Activated naive CD4-positive, alpha-beta T cell treated with anti-CD3 and anti-CD28 coated beads, Interleukin-2, amount 10 ng/mL, durations not matched to agents 7 days and 5 days (primary cell): ENCODE results near the gene KCNK1.

ENCODE experiments used
- CTCF ChIA-PET: fragments of 350-600 bp; sonication (Branson Sonifier 250); formaldehyde crosslinking; loops from one replicate; lab custom pipeline; 2021; ENCODE audit warnings: antibody characterized with exemption; lab: Charles Lee
- DNase-seq: peaks from one replicate; pipeline ENCODE4 v3.0.0-alpha.2; 2020
- H3K27ac Mint-ChIP-seq: one replicate; pipeline ENCODE4 v1.8.0; 2021; ENCODE audit warnings: mild to moderate bottlenecking, moderate library complexity, mixed read lengths
- H3K27me3 Mint-ChIP-seq: one replicate; pipeline ENCODE4 v1.8.0; 2021; ENCODE audit warnings: mild to moderate bottlenecking, mixed read lengths
- H3K36me3 Mint-ChIP-seq: one replicate; pipeline ENCODE4 v1.8.0; 2021; ENCODE audit warnings: mixed read lengths
- H3K4me1 Mint-ChIP-seq: one replicate; pipeline ENCODE4 v1.8.0; 2021; ENCODE audit warnings: mixed read lengths
- H3K4me3 Mint-ChIP-seq: one replicate; pipeline ENCODE4 v1.8.0; 2021; ENCODE audit warnings: mild to moderate bottlenecking, moderate library complexity, mixed read lengths
- H3K9me3 Mint-ChIP-seq: one replicate; pipeline ENCODE4 v1.8.0; 2021; ENCODE audit warnings: mixed read lengths

KCNK1 gene

DNA sequence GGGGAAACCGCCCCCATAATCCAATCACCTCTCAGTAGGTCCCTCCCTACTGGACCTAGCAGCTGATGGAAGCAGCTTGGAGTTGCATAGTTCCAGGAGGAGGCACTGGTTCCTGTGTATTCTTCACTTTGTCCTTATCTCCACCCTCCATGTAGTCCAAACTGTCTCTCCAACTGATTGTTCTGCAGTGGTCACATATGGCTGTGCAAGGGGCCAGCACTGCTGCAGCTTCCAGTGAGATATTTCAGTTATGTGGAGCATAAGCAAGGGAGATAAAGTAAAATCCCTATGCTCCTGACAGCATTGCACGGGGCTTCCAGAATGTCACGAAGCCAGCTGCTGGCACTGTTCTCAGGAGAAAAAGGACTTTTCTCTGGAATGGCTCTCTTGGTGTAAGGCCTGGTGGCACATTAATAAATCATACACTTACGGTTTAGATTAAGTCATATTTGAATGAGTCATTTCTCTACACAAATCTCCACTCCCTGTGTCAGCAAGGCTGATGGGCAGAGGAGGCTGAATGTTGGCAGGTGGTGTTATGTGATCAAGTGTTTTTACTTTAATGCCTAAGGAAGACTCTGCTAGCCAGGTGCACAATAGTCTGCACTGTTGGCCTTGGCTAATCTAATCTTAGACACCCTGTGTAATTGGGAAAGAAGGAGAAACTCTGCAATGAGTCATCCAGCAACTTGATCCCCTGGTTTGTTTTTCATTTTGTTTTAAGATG, 93.4 kb downstream of the KCNK1 start:
- Mint-ChIP-seq H3K4me3 (no peak overlapping the region), H3K9me3 (no peaks in the 10 kb centered on the region), H3K36me3 (no peaks in the 10 kb centered on the region), H3K4me1 (no peaks in the 10 kb centered on the region), H3K27ac (no peak overlapping the region), H3K27me3 (peaks cover 5% of the 10 kb centered on the region)
- DNase-seq, result no peak
- CTCF ChIA-PET, result no interaction called here

DNA sequence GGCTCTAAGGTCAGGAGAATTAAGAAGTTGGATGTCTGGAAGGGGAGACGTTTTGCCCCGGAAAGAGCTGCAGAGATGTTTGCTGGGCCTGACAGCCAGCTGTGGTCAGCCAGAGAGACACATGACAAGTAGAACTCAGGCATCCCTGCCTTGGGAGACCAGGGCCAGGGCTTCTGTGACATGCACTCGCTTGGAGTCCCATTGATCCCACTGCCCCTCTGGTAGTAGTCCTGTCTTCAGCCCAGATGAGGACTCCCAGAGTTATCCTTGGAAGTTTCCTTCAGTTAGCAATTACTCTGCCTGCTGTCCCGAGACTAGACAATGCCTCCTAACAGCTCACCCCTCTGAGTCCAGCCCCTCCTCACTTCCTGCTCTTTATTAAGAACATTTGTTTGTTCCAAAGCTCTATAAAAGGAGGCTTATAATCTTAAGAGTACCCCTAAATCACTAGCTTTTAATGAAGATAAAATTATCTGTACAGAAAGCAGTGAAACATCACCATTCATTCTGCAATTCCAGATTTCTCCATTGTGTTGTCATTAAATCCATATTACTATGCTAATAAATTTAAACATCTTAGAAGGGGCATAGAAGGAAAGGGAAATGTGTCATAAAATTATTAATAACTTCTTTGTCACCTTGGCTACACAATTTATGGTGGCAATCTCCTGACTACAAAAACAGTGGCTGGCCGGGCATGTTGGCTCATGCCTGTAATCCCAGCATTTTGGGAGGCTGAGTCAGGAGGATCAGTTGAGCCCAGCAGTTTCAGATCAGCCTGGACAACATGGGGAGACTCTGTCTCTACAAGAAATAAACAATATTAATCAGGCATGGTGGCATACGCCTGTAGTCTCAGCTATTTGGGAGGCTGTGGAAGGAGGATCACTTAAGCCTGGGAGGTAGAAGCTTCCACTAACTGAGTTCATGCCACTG, 94.2 kb downstream of the KCNK1 start:
- Mint-ChIP-seq H3K9me3 (no peaks in the 10 kb centered on the region), H3K27me3 (peaks cover 5% of the 10 kb centered on the region), H3K4me3 (no peak overlapping the region), H3K4me1 (no peaks in the 10 kb centered on the region), H3K36me3 (no peaks in the 10 kb centered on the region), H3K27ac (no peak overlapping the region)
- CTCF ChIA-PET, result no interaction called here
- no peak for DNase-seq

- H3K36me3 Mint-ChIP-seq, result no peaks in the 10 kb centered on the region
- no peak overlapping the region for H3K27ac Mint-ChIP-seq
- no peak overlapping the region for H3K4me3 Mint-ChIP-seq
- DNase-seq, result no peak
- peaks cover 5% of the 10 kb centered on the region for H3K27me3 Mint-ChIP-seq
- CTCF ChIA-PET, result no interaction called here
- no peaks in the 10 kb centered on the region for H3K4me1 Mint-ChIP-seq
- H3K9me3 Mint-ChIP-seq, result no peaks in the 10 kb centered on the region
Measured at GRCh38 chr1:233710031-233710430, 96.1 kb downstream of the KCNK1 start.

GRCh38 chr1:233710507-233710906, 96.6 kb downstream of the KCNK1 start:
- peaks cover 5% of the 10 kb centered on the region for H3K27me3 Mint-ChIP-seq
- H3K36me3 Mint-ChIP-seq, result no peaks in the 10 kb centered on the region
- H3K9me3 Mint-ChIP-seq, result no peaks in the 10 kb centered on the region
- DNase-seq, result no peak
- no peak overlapping the region for H3K27ac Mint-ChIP-seq
- CTCF ChIA-PET, result no interaction called here
- H3K4me3 Mint-ChIP-seq, result no peak overlapping the region
- no peaks in the 10 kb centered on the region for H3K4me1 Mint-ChIP-seq

DNA sequence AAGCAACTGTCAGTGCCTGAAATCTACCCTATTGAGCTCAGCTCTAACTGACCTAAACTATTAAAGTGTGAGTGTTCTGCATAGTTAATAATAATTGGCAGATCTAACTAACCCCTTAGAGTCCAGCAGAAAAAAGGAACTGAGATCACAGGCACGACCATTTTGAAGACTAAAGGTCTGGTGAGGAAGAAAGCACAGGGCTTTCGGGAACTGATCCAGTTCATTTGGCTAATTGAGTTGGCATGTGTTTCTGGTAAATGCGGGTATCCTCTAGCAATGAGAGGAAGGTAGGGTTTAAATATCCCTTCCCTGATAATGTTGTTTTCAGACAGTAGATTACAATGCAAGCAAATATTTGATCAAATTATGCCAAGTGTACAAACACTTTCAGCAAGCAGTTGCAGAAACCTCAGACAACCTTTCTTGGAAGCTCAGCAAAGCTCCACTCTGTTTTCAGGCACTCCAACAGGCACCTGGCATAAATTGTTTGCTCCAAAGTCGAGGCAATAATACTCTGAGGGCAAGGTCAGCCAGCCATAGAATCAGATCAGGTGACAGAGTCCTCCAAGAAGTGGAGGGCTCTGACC, 100.8 kb downstream of the KCNK1 start:
- CTCF ChIA-PET, result no interaction called here

GRCh38 chr1:233718057-233718456, 104.2 kb downstream of the KCNK1 start:
- H3K9me3 Mint-ChIP-seq, result no peaks in the 10 kb centered on the region
- no peaks in the 10 kb centered on the region for H3K36me3 Mint-ChIP-seq
- no peak overlapping the region for H3K27ac Mint-ChIP-seq
- H3K27me3 Mint-ChIP-seq, result no peaks in the 10 kb centered on the region
- DNase-seq, result no peak
- CTCF ChIA-PET, result interaction anchor here (0.6 kb wide), 1 partner anchor 95 kb away, joined by 3 read pairs; no protein-coding TSS in a partner anchor
- H3K4me3 Mint-ChIP-seq, result no peak overlapping the region
- H3K4me1 Mint-ChIP-seq, result no peaks in the 10 kb centered on the region

More for the DNA sequence above, 100.8 kb downstream of the KCNK1 start:
- no peaks in the 10 kb centered on the region for H3K27me3 Mint-ChIP-seq
- H3K36me3 Mint-ChIP-seq, result no peaks in the 10 kb centered on the region
- H3K27ac Mint-ChIP-seq, result no peak overlapping the region
- H3K9me3 Mint-ChIP-seq, result no peaks in the 10 kb centered on the region
- no peak for DNase-seq
- H3K4me1 Mint-ChIP-seq, result no peaks in the 10 kb centered on the region
- no peak overlapping the region for H3K4me3 Mint-ChIP-seq

DNA sequence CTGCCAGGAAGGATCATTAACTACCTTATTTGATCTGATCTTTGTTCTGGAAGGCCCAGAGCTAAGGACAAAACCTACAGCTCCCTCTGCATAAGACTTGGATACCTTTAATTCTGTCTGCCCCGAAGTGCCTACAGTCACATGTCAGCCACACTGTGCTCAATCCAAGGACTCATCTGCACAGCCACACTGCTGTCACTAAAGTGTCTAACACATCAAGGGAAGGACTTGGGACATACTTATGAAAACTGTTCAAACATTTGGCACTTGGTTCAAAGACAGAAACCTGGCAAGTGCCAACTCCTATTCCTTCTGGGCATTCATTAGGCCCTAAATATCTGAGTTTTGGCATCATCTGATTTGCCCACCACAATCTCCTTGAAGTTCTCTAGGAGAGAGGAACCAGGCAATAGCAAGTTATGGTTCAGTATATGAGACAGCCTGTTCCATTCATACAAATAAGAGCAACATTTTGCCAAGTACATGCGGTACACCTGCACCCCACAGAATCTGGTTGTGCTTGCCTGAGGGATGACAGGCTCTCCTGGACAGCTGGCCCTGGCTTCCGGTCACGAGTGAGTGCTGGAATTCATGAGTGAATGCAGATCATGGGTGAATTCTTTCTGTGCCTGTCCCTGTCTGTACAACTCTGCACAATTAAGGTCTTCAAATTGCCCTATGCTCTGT, 105.9 kb downstream of the KCNK1 start:
- Mint-ChIP-seq H3K4me1 (no peaks in the 10 kb centered on the region), H3K9me3 (no peaks in the 10 kb centered on the region), H3K27me3 (no peaks in the 10 kb centered on the region), H3K27ac (no peak overlapping the region), H3K4me3 (no peak overlapping the region), H3K36me3 (no peaks in the 10 kb centered on the region)
- CTCF ChIA-PET, result no interaction called here
- no peak for DNase-seq

DNA sequence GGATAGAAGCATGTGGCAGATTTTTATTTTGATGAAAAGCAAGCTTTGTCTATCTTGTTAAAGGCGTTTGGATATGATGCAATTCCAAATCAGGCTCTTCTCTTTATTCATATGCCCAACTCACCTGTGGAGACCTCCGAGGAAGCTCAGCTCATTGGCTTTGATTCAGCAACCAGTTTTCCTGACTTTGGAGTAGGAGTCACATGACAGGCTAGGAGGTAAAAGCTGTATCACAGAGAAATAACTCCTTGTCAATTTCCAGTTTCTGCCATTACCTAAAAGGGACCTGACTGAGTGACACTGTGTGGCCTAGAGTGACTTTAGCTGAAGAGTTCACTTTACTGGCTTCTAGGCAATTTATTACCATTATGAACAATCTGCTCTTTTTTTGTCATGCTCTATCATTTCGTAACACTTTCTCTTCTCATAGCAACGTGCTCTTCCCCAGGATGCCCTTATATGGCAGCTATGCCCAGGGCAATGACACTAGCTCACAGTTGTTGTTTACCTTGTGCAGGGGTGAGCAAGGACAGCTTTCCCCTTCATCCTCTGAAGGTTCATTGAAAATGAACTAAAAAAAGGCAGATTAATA, 107.2 kb downstream of the KCNK1 start:
- Mint-ChIP-seq H3K36me3 (no peaks in the 10 kb centered on the region), H3K27me3 (no peaks in the 10 kb centered on the region), H3K9me3 (no peaks in the 10 kb centered on the region), H3K4me1 (no peaks in the 10 kb centered on the region), H3K4me3 (no peak overlapping the region), H3K27ac (no peak overlapping the region)
- CTCF ChIA-PET, result no interaction called here
- no peak for DNase-seq
